Fibroblast of villous mesenchyme (primary cell): ENCODE data around the gene HOXB8. TPM values are rescaled to one million over a fixed set of nuclear protein-coding genes. Genes with fewer than 3 reads are reported as not detected.

Source experiments
- DNase-seq: peaks from one replicate; pipeline ENCODE4 v3.0.0-alpha.2; 2010; ENCODE audit warnings: low read depth
- H3K4me3 ChIP-seq: 2 replicates; pipeline ENCODE4 v1.5.1; 2011; ENCODE audit warnings: low read depth, mild to moderate bottlenecking, low read length
- total RNA-seq: library from RNA; depleted of rRNA; stranded (reverse); fragments of >200 nt; gene quantifications from 2 replicates; pipeline ENCODE4 v1.2.3, GENCODE V29; 2012
- TF ChIP-seq, protein P1 (sequence below): IDR thresholded peaks from 2 replicates; pipeline ENCODE4 v1.5.1; 2012; ENCODE audit warnings: low read depth, mild to moderate bottlenecking, low read length; ENCODE audit not compliant: insufficient read depth

HOXB8 gene
- total RNA-seq, 1 donor: not detected

DNA sequence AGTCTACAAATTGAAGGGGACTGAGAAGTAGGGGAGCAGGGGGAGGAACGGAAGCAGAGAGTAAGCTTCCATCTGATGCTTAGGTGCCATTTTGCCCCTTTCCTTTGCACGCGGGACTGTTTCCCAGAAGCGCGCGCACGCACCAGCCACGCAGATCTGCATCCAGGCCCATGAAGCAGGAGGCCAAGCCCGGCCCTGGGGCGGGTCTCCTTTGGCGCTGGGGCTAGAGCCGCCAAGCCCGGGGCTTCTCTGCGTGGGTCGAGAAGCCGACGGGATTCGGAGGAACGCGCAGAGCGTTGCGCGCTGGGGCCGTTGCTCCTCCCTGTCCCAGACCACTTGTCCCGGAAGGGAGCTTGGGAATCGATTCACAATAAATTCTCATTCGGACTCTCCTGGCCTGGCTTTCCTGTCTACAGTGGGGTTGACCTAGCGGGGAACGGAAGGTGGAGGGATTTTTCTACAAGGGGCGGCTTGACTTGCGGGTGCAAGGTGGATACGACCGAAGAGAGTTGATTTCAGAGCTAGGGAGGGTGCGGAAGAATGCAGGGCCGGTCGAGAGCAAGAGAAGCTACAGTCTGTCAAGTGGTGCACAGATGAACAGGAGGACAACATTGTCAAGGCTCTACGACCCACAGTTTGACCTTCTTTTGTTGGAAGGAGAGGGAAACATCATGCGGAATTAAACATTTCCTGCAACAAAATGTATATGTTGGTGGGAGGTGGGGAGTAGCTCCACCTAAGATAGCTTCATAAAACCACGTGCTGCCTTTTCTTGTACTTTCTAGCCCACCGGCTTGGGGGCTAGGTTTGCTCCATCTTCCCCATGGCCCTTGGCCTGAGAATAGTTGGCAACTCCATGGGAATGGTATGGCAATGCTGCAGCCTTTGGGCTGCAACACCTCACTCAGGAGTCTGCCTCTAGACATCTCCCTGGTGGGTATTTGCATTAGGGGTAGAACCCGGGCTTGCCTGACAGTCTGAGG, 6.6 kb upstream of the HOXB8 start:
- TF ChIP-seq, protein P1, sequence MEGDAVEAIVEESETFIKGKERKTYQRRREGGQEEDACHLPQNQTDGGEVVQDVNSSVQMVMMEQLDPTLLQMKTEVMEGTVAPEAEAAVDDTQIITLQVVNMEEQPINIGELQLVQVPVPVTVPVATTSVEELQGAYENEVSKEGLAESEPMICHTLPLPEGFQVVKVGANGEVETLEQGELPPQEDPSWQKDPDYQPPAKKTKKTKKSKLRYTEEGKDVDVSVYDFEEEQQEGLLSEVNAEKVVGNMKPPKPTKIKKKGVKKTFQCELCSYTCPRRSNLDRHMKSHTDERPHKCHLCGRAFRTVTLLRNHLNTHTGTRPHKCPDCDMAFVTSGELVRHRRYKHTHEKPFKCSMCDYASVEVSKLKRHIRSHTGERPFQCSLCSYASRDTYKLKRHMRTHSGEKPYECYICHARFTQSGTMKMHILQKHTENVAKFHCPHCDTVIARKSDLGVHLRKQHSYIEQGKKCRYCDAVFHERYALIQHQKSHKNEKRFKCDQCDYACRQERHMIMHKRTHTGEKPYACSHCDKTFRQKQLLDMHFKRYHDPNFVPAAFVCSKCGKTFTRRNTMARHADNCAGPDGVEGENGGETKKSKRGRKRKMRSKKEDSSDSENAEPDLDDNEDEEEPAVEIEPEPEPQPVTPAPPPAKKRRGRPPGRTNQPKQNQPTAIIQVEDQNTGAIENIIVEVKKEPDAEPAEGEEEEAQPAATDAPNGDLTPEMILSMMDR: no peak
- H3K4me3 ChIP-seq: no peak overlapping the region
- no peak for DNase-seq

DNA sequence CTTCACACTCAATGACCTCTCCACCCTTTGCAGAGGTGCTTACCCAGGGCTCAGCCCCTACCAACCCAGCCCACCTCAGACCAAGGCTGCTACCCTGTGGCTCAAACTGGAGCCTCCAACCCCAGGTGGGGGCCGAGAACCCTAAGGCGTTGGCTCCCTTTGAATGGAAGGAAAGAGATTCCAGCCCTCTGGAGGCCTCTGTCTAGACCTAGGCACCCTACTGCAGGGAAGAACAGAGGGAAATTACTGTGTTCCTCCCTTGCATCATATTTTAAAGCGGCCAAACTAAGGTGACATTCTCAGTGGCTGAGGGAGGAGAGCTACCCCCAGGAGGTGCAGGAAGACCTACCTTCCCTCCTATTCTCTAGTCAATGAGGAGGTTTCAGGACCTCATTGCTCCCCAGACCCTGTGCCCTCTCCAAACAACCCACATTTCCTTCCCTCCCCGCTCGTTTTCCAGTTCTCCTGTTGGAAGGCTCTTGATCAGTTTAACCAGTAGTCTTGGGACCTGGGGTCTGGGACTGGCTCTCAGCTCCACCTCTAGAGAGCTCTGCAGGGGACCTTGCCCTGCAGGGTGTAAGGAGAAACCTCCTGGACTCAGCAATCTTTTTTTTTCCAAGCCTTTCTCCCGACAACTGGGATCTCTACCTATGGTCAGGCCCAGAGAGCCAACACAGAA, 5.5 kb upstream of the HOXB8 start:
- H3K4me3 ChIP-seq: no peak overlapping the region
- DNase-seq: no peak
- TF ChIP-seq, protein P1: no peak

DNA sequence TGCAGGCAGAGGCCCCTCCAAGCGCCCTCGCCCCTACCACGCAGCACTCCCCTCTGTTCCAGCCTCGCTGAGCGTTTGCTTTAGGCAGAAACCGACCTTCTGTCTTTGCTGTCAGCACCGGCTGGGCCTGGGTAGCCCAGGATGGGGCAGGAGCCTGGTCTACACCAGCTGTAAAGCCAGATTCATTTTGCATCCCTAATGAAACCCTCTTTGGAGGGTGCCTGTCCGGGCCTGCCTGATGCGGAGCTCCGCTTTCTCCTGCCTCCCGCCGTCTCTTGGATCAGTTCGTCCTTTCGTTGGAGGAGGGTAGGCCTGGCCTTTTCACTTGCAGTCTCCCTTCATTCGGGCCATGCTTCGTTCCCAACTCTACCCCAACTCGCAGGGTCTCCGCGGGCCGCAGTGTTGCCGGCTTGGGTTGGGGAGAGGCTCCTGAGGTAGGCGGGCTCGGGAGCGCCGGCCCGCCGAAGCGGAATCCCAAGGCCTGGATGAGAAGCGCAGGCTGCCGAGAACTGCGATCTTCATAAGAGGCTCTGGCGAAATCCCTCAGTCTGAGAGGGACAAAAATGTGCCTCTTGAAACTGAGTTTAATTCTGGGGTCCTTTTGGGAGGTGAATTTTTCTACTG, 4.8 kb upstream of the HOXB8 start:
- TF ChIP-seq, protein P1: no peak
- no peak for DNase-seq
- no peak overlapping the region for H3K4me3 ChIP-seq

DNA sequence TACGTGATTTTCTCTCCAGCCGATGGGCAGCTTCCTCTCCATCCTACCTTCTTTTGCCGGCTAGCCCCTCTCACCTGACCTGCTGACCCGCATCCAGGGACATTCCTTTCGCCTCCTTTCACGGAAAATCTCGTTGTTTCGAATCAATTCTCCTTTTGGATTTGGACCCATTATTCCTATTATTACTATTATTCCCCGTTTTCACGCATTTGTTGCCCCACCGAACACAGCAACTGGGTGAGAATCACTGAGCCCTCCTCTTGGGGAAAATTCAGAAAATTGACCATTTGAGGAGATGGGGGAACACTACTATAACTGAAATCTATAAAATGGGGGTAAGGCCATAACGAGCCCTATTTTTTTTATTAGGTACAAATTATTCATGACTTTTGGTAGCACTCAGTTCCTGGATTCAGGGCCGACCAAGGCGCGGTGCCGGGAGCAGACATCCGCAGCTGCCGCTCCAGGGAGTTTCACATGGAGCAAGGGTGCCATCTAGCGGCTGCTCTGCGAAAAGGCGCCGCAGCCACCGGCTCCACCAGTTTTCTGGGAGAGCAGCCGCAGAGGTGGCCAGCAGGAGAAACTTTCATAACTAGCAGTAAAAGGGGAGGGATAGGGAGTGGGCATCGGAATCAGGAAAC, 3.3 kb upstream of the HOXB8 start:
- no peak overlapping the region for H3K4me3 ChIP-seq
- DNase-seq: peak; percentile 79
- TF ChIP-seq, protein P1: peak; percentile 94

DNA sequence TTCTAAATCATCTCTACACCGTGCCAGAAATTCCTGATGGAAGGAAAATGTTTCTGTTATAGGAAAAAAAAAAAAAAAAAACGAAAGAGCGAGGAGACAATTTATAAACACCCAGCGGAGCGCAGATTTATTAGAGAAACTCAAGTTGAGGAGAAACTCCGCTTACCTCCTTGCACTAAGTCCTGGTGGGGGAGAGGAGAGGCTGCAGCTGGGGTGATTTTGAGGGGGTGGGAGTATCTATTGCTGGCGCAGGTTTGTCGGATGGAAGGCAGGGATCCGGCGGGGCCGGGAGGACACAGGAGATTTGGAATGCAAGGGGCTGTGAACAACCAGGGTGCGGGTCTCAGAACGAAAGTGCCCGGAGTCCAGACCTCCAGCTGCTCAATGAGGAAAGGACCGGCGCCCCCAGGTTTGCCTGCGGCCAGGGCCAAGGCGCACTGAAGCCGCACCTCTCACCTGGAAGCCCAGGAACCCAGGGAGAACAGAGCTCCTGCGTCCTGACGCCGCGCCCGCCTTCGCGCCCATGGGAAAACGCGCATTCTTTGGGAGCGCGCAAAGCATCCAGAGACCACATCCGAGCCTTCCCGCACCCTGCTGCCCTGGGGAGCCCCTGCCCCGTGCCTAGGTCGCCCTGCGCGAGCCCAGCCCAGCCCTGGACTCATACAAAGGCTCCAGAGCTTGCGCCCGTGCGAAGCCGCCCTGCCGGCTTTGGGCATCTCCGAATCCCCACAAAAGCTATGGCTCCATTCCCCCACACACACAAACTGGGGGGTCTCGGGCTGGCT, 2.6 kb upstream of the HOXB8 start:
- TF ChIP-seq, protein P1: no peak
- DNase-seq: no peak
- H3K4me3 ChIP-seq: no peak overlapping the region
